Measurements from ENCODE around the gene TEX264. TPM values are rescaled to one million over a fixed set of nuclear protein-coding genes. Genes with fewer than 3 reads are reported as not detected.
A peak's percentile ranks its signal among the peaks of the same experiment; 100 is the strongest.

The TEX264 gene
- total and polyA plus RNA-seq, 2 experiments from 2014 or later, result 59.6 to 98.7 TPM

GRCh38 chr3:51709004-51709420 is 38.0 kb downstream of the TEX264 start:
- Histone ChIP-seq H3K27ac (no peak overlapping the region), H4K20me1 (ENCODE audit: insufficient read depth, poor library complexity, severe bottlenecking) (peaks cover 10% of the 10 kb centered on the region), H3K4me3 (no peak overlapping the region), H3K27me3 (peaks cover 19% of the 10 kb centered on the region), H3K79me2 (no peaks in the 10 kb centered on the region), H3K4me1 (ENCODE audit: insufficient read depth) (no peaks in the 10 kb centered on the region), H3K9me2 (replicated peaks; ENCODE audit: insufficient read depth) (no peaks in the 10 kb centered on the region), H3K4me2 (no peak overlapping the region), H3K9me3 (ENCODE audit: low read depth) (no peaks in the 10 kb centered on the region), H3K36me3 (replicated peaks; ENCODE audit: insufficient read depth, low read depth) (no peaks in the 10 kb centered on the region), H2AFZ (no peak overlapping the region)
- no peak for DNase-seq (ENCODE audit: low spot score)
- WGBS (ENCODE audit: low lambda C conversion rate, missing lambda C conversion rate), result 93% methylated on average over 17 of the region's 17 CpGs
- TF ChIP-seq EZH2phosphoT487 (IDR thresholded peaks at IDR 0.05; ENCODE audit: low read depth, severe bottlenecking, unreplicated experiment), result no peak
- no peak for TF ChIP-seq EZH2 (IDR thresholded peaks at IDR 0.05; ENCODE audit: borderline replicate concordance)
- TF ChIP-seq CTCF (IDR thresholded peaks at IDR 0.05; ENCODE audit: poor library complexity), result no peak

- H3K9me2 ChIP-seq (replicated peaks; ENCODE audit: insufficient read depth), result no peaks in the 10 kb centered on the region
- no peak overlapping the region for H3K27ac ChIP-seq
- no peaks in the 10 kb centered on the region for H3K79me2 ChIP-seq
- no peaks in the 10 kb centered on the region for H3K9me3 ChIP-seq (ENCODE audit: low read depth)
- TF ChIP-seq CTCF (IDR thresholded peaks at IDR 0.05; ENCODE audit: poor library complexity) (no peak), EZH2phosphoT487 (IDR thresholded peaks at IDR 0.05; ENCODE audit: low read depth, severe bottlenecking, unreplicated experiment) (no peak), EZH2 (IDR thresholded peaks at IDR 0.05; ENCODE audit: borderline replicate concordance) (no peak)
- H3K4me3 ChIP-seq, result no peak overlapping the region
- no peaks in the 10 kb centered on the region for H3K36me3 ChIP-seq (replicated peaks; ENCODE audit: insufficient read depth, low read depth)
- 86% methylated on average over 2 of the region's 4 CpGs for WGBS (ENCODE audit: low lambda C conversion rate, missing lambda C conversion rate)
- peaks cover 19% of the 10 kb centered on the region for H3K27me3 ChIP-seq
- H3K4me2 ChIP-seq, result no peak overlapping the region
- DNase-seq (ENCODE audit: low spot score), result no peak
- peaks cover 10% of the 10 kb centered on the region for H4K20me1 ChIP-seq (ENCODE audit: insufficient read depth, poor library complexity, severe bottlenecking)
- no peak overlapping the region for H2AFZ ChIP-seq
- H3K4me1 ChIP-seq (ENCODE audit: insufficient read depth), result no peaks in the 10 kb centered on the region
Observed at GRCh38 chr3:51709675-51710074, 38.6 kb downstream of the TEX264 start.

GRCh38 chr3:51710631-51711351 is 39.7 kb downstream of the TEX264 start:
- no peak overlapping the region for H2AFZ ChIP-seq
- H4K20me1 ChIP-seq (ENCODE audit: insufficient read depth, poor library complexity, severe bottlenecking), result peaks cover 3% of the 10 kb centered on the region
- H3K9me2 ChIP-seq (replicated peaks; ENCODE audit: insufficient read depth), result no peaks in the 10 kb centered on the region
- H3K4me1 ChIP-seq (ENCODE audit: insufficient read depth), result no peaks in the 10 kb centered on the region
- H3K27ac ChIP-seq, result no peak overlapping the region
- no peaks in the 10 kb centered on the region for H3K36me3 ChIP-seq (replicated peaks; ENCODE audit: insufficient read depth, low read depth)
- no peak overlapping the region for H3K4me3 ChIP-seq
- no peaks in the 10 kb centered on the region for H3K9me3 ChIP-seq (ENCODE audit: low read depth)
- no peak overlapping the region for H3K4me2 ChIP-seq
- WGBS (ENCODE audit: low lambda C conversion rate, missing lambda C conversion rate), result 82% methylated on average over 10 of the region's 10 CpGs
- no peaks in the 10 kb centered on the region for H3K79me2 ChIP-seq
- no peak for DNase-seq (ENCODE audit: low spot score)
- peaks cover 19% of the 10 kb centered on the region for H3K27me3 ChIP-seq
- no peak for TF ChIP-seq EZH2phosphoT487 (IDR thresholded peaks at IDR 0.05; ENCODE audit: low read depth, severe bottlenecking, unreplicated experiment)
- TF ChIP-seq CTCF (IDR thresholded peaks at IDR 0.05; ENCODE audit: poor library complexity), result peak; percentile 9
